Globus pallidus (tissue), 1 donor: Measurements from ENCODE around the gene EMX2.
"Not testable (repeated sequence)": the region's sequence is repeated elsewhere in the genome, so short reads cannot be mapped to it uniquely, and the experiment has no call there.

Source experiments
- DNase-seq: peaks from one replicate; pipeline ENCODE4 v3.0.0-alpha.2; 2015; ENCODE audit warnings: low spot score

The EMX2 gene

DNA sequence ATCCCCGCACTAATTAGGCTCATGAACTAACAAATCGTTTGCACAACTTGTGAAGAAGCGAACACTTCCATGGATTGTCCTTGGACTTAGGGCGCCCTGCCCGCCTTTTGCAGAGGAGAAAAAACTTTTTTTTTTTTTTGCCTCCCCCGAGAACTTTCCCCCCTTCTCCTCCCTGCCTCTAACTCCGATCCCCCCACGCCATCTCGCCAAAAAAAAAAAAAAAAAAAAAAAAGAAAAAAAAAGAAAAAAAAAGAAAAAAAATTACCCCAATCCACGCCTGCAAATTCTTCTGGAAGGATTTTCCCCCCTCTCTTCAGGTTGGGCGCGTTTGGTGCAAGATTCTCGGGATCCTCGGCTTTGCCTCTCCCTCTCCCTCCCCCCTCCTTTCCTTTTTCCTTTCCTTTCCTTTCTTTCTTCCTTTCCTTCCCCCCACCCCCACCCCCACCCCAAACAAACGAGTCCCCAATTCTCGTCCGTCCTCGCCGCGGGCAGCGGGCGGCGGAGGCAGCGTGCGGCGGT lies at the start of gene EMX2:
EMX2 (plus strand) TSS at position 41 of the 519 bp plus-strand sequence. CDS start 522 bp downstream, outside the sequence.
- DNase-seq = no peak

DNA sequence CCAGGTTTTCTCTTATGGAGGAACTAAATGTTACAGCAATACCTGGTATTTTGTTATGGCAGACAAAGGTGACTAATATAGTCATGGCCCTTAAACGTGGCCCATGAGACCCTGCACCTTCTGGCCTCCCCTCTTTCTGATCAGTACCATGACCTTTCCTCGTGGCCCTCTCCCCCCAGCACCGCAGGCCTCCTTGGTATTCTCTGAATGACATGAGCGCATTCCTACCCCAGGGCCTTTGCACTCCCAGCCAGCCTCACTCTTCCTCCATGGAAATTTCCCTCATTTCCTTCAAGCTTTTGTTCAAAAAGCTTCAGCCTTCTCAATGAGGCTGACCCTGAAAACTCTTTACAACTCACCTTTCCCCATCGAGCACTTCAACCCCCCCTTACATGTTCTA lies 46.5 kb upstream of the EMX2 start:
- no peak for DNase-seq

DNA sequence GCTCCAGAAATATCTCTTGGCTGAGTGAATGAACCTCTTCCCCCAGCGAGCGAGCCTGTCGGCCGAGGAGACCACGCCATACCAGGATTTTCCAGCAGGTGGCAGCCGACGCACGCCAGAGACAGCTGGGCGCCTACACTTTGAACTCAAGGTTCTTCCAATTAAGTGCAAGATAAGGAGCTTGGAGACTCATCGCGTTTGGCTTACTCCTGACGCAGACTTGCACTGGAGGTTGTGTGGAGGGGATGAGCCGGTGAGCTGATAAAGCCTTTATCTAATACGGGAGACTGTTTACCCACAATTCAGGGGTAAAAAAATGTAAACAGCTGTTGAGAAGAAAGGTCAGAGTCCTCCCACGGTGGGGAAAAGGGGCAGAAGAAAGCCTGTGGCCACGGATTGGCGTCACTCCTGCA lies 45.9 kb upstream of the EMX2 start:
- DNase-seq = peak; percentile 39

DNA sequence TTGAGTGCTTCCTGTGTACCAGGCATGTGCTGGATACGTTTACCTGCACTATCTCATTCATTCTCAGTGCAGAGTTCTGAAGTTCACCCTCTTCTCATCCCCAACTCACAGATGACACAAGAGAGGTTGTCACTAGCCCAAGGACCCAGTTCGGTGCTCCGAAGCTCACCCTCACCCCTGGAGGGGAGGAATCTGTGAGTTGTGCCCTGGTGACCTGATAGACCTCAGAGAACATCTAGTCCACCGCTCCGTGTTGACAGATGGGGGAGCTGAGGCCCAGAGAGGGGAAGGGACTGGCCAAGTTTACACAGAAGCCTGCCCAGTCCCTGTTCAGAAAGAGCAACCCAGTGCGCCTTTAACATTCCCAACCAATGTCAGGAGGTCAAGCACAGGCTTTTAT lies 44.8 kb upstream of the EMX2 start:
- DNase-seq = no peak

DNA sequence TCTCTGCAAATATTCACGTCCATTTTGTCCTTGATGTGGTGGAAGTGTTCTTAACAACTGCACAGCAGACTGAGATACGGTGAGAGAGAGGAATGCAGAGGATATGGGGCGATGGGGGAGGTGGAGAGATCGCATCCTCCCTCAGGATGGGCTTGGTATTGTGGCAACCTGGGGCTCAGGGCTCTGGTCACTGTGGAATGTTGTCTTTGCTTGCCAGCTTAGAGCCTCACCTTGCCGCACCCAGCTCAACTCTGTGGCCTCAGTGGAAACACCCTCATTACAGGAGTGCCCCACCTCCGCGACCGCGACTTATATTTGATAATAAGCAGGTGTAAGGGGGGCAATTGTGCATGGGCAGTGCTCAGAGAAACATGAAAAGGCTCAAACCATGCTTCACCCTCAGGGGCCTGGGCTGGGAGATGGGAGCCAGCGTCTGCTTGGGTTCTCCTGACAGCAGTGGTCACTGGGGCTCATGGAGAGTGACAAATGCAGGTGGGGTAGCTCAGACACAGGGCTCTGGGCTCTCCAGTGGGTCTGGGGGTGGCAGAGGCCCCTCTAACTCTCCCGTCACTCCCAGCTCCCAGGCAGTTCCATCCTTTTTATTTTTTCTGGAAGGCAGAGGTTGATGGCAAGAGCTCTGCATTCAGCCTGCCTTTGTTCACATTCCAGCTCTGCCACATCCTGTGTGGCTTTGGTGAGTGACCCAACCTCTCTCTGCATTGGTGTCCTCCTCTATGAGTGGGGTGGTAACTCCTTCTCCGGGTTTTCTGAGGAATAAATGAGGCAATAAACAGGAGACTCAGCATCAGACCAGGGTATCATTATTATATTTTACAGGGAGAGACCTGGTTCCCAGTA lies 43.1 kb upstream of the EMX2 start:
- DNase-seq = no peak

DNA sequence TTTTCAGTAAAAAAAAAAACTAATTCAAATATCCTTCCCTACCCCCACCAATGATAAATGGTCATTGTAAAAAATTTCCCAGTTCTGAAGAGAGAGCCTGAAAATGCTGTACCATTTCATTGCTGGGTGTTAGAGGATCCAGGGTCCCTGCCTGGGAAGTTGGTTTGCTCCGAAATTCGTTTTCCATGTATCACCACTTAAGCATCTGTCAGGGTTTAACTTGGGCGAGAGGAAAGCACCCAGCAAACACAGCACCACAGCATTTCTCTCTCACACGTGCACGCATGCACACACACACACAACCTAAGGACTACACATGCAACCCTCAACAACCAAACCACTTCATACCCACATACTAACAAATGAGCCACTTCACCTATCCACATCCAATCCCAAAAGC lies 42.1 kb upstream of the EMX2 start:
- no peak for DNase-seq

DNA sequence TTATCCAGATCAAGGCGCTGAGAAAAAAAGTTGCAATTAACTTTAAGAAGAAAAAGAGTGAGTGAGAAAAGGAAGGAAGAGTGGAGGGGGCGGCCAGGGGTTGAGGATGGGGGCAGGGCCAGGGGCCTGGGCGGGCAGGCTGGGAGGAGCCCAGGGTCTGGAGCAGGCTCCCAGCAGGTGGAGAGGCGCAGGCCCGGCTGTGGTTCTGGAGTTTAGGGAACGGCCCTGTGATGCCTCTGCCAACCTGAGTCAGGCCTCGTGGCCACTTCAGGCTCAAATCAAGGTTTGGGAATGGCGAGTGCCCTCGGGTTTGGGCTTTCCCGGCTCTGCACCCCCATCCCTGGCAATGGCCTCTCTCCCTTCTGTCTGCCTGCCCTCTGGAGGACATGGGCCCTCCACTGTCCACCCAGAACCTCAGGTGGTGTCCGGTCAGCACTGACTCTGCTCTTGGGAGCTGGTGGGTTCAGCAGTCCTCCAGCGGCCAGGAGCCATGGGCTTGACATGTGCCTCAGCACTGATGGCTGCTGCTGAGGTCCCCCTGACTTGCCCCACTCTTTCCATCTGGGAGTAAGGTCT lies 41.0 kb upstream of the EMX2 start:
- no peak for DNase-seq

DNA sequence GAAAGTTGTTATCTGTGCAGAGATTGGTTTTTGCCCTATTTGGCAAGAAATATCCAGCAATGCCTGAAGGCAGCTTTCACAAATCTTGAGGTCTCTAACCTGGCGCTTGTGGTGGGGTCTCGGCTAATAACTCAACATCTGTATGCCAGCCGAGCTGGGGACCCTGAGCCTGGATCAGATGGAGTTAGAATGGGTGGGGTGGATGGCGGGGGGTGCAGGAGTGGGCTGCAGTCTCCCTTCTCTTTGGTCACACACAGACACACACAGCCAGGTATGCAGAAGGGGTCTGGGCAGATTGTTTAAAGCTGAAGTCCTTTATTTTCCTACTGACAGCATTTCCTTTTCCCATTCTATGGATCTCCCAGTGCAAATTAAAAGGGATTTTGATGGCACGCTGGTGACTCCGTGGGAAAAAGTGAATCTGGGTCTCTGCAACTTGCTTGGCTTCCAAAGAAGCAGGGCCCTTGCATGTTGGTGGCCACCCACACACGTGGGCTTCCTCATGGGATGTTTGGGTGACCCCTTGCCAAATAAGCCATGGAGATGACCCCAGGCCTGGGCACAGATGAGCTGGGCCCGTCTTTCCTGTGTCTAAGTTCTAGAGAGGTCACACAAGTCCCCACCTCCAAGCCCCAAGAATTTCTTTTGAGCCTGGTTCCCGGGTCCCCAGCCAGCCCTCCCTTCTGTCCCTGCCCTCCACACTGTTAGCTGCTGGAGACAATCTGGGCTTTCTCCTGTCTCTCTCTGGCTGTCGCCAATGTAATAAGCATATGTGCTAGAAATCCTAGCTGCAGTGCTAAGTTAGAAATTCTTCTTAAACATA lies 39.9 kb upstream of the EMX2 start:
- DNase-seq = no peak

DNA sequence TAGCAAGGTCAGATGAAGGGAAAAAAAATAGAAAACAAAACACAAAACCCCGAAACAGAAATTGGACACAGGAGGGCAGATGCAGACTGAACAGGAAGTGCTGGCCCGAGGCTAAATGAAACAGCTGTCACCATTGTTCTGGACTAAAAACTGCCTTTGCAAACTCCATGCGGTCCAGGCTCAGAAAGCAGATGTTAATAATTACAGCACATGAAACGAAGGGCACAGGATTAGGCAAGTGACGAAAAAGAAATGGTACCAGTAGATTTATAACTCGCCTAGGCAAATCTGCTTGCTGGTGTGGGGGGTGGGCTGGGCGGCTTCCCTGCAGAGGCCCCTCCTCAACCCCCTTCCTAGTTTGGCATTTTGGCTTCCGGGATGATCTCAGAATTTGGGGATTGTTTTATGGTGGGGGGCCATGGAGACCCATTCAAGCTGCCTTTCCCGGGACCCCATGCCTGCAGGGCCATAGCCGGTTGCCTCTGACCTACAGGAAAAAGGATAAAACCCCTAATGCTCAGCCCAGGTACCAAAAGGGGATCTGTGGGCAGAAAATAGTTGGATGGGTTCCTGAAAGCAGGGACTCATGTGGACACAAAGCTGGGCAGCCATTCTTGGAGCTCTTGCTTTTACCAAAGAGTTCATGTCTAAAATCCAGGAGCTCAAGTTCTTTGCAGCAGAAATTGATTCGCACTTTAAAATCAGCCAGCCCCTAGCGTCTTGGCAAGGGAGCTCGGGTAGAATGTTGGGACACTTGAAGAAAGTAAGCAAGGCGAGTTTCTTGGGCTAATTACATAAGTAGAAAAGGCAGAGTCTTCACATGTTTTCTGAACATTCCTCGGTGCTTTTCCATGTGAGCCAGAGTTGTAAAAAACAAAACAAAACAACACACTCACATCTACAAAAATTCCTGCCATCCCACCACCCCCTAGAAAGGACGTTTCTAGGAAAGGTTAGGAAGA lies 39.0 kb upstream of the EMX2 start:
- DNase-seq = no peak

DNA sequence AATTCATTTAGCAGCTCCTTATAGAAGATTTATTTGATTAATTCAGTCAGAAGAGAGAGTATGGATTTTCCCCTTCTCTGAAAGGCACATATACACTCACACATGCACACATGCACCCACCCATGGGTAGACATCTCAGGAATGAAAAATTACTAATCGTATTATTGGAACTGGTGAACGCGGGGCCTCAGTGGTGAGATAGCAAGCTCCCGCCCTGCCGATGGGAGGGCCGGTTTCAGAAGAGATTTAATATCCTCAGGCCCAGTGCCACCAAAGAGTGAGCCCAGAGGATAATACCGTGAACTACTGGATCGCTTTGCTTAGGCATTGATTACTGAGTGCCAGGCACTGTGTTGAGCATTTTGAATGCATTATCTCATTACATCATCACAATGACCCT lies 38.0 kb upstream of the EMX2 start:
- DNase-seq = no peak

DNA sequence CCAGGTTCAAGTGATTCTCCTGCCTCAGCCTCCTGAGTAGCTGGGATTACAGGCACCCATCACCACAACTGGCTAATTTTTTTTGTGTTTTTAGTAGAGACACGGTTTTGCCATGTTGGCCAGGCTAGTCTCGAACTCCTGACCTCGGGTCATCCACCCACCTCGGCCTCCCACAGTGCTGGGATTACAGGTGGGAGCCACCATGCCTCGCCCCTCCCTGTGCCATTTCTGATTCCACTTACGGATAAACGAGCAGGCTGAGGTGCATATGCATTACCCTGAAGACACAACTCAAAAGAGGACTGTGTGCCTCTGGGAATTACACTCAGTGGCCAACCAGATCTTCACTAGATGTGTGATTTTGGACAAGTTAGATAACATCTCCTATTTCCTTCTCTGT lies 35.5 kb upstream of the EMX2 start:
- DNase-seq = not testable (repeated sequence)

DNA sequence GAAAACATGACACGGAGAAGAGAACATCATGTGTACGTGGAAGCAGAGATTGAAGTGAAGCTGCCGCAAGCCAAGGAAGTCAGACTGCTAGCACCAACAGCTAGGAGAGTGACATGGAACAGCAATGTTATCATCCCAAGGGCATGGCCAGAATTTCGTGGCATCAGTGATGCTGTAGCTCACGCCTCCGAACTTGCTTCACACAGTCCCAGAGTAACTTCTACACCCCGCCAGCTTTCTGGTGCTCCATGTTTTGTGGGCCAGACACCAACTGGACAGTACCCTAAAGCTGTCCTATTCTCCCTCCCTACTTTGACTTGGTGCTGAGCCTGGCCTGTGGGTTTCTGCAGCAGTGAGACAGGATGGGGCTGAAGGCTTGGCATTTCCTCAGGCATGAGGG lies 33.0 kb upstream of the EMX2 start:
- DNase-seq = no peak

DNA sequence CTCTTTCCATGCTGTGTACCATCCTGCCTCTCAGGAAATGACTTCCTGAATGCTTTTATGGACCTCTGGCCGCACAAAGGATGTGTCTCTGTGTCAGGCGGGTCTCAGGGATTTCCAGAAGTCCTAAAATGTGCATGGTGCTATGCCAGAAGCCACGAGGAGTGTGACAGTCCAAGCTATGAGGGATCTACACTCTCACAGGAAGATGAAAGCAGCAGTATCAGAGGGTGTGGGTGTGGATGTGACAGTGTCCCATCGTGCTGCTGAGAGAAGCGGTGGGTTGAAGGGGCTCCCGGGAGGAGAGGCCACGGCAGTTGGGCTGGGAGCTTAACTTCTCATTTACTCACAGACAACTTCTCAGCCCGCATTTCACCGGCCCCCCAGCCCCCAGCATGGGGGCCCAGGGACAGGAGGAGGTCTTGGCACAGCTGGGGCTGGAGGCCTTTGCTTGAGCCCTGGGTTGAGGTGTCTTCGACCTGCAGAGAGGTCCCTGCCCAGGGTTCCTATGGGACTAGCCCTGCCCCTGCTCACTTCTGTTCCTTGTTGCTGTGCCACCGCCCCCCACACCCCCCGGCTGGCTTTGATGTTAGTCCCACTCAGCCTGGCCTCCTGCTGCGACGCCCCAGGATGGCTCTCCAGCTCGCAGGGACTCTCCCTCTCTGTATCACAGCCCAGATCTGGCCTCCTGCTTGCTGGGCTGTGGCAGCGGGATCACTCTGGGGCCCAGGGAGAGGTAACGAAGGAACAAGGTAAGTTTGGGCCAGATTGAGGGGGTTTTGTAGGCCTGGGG lies 30.8 kb upstream of the EMX2 start:
- DNase-seq = no peak

DNA sequence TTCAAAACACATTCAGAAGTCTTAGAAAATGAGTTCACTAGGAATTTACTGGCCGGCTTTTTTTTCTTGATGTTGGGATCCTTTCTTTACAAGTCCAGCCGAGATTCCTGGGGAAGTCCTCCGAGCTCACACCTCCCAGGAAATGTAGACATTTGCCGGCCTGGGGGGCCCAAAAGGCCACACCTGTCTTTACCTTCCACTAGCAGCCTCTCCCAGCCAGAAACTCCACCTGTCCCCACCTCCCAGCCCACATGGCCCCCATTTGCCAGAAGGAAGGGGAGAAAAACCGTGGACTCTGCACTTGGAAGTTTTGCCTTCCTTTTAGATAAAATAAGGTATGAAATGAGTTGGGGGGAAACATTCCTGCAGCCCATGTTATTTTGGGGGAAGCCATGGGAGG lies 27.6 kb upstream of the EMX2 start:
- no peak for DNase-seq

DNA sequence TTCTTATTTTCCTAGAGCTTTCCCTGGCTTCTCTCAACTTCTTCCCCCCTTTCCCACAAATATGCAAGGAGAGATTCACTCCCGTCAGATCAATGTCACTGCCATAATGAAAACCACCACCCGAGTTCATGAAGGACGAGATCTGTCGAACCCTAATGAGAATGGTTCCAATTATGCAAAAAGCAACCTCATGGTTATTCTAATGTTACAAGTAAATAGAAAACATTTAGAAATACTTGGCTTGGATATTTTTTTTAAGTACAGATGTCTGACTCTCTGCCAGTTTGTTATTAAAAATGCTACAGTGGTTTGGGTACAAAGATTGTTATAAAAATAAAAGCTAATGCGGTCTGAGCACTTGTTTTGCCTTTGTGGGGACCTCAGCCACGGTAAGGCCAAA lies 25.9 kb upstream of the EMX2 start:
- no peak for DNase-seq

DNA sequence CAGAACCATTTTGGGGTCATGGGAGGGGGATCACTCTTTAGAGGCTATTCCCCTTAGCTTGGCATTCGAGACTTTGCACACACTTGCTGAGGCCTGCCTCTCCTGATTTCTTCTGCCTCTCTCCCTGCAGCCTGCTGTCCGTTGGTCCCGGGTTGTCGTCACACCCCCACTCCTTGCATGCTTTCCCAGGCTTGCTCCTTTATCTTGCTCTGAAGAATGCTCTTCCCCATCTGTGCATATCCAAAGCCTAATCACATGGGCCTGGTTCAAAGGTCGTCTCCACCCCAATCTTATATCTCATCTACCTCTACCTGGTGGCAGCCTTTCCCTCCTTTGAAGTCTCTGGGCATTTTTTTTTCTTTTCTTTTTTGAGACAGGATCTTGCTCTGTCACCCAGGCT lies 24.3 kb upstream of the EMX2 start:
- DNase-seq = no peak

DNA sequence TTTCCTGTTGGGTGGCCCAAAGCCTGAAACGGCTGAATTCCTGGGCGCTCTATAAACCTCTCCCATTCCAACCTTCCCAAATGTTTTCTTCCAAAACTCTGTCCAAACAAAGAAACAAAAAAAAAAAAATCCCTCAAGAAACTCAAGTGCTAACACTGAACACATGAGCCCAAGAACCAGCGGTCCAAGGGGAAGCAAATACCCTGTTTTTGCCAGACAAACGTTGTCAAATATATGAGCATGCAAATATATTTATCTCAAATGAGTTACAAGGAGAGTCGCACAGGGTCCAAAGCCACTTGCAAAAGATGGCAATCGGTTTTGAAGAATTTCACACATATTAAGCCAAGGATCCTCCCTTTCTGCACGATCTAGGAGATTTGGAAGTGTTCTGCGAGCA lies 23.3 kb upstream of the EMX2 start:
- DNase-seq = no peak

DNA sequence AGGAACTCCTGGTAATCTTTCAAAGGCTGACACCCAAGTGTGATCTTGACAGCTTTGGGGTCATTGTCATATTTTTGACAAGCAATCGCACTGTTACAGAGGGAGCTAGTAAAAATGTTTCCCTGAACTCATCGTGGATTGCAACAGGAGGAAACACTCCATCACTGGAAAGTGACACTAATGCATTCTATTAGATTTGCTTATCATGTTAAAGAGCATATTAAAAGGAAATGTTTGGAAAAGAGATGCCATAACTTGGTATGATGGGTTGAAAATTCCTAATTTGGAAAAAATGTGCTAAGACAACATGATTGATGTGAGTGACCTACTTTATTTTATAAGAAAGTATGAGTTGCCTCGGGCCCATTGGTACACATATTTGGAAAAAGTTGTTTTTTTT lies 22.7 kb upstream of the EMX2 start:
- DNase-seq = no peak

DNA sequence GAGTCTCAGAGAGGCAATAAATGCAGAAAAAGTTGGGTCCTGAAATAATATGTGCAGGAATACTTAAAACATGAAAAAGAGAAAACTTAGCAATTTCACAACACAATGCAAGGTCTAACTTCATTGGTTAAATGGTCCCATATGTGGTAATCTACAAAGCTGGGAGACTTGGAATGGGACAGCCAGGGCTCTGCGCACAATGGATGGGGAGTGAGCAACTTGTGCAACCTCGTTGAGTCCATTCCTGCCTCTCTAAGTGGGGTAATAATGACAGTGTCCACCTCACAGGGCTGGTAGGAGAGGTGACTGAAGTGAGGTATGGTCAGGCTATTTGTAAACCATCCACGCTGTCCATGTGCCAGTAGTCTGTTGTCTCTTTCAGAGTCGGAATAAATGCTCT lies 11.8 kb upstream of the EMX2 start:
- DNase-seq = no peak

DNA sequence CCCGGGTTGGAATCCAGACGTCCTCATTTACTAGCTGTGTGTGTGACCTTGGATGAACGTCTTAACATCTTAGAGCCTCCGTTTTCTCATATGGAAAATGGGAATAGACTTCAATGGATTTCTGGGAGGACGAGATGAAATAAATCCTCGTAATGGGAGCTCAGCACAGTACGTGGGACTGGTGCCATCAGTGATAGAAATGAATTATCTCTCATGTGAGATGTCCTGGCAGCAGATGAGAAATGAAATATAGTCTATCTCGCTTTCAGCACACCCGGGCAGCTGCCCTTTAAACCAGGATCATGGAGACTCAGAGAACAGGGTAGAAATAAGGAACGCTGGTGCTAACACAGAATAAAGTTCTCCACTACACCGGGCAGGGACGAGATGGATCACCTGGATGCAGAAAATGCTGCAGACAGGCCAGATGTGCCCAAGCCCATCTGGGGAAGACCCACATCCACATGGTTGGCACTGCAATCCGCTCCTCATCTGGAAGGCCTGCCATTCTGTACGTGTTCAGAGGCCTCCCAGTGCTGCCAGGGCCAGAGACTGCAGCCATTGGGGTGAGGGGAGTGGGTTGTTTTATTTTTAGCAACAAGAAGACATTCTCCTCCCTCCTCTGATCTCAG lies 11.1 kb upstream of the EMX2 start:
- no peak for DNase-seq
